VCaP (cell line): Measurements from ENCODE around the gene ZFPM1.

Experiments
- H3K27ac ChIP-seq: fragments of 450-650 bp; 2 replicates; pipeline ENCODE4 v1.5.1; 2017
- CTCF ChIP-seq: fragments of 450-650 bp; conservative IDR thresholded peaks from 2 replicates; pipeline ENCODE4 v1.5.1; 2017; ENCODE audit warnings: mild to moderate bottlenecking, moderate library complexity

The ZFPM1 gene

GRCh38 chr16:88537859-88538258, 84.8 kb downstream of the ZFPM1 start:
- no peak for TF ChIP-seq CTCF
- no peak overlapping the region for H3K27ac ChIP-seq

- no peak overlapping the region for H3K27ac ChIP-seq
- no peak for TF ChIP-seq CTCF
Observed at GRCh38 chr16:88538366-88539060, 85.4 kb downstream of the ZFPM1 start.

GRCh38 chr16:88539261-88539651, 86.2 kb downstream of the ZFPM1 start:
- H3K27ac ChIP-seq = no peak overlapping the region
- no peak for TF ChIP-seq CTCF

- no peak overlapping the region for H3K27ac ChIP-seq
- no peak for TF ChIP-seq CTCF
Observed at GRCh38 chr16:88539652-88540345, 86.7 kb downstream of the ZFPM1 start.

- TF ChIP-seq CTCF = no peak
- no peak overlapping the region for H3K27ac ChIP-seq
Observed at GRCh38 chr16:88540346-88540977, 87.4 kb downstream of the ZFPM1 start.

GRCh38 chr16:88541831-88542616, 88.9 kb downstream of the ZFPM1 start:
- no peak for TF ChIP-seq CTCF
- H3K27ac ChIP-seq = no peak overlapping the region
